GM19239 (cell line): ENCODE results near the gene SLC16A4.
A peak's percentile ranks its signal among the peaks of the same experiment; 100 is the strongest.
"Not testable (repeated sequence)": the region's sequence is repeated elsewhere in the genome, so short reads cannot be mapped to it uniquely, and the experiment has no call there.

Experiments
- DNase-seq: peaks from one replicate; pipeline ENCODE4 v3.0.0; 2011; ENCODE audit warnings: low spot score; ENCODE audit not compliant: insufficient read length
- FAIRE-seq: peaks from 2 replicates; lab custom pipeline; 2011; peaks lifted over from hg19 to GRCh38; lab: Jason Lieb, UNC

SLC16A4 gene

DNA sequence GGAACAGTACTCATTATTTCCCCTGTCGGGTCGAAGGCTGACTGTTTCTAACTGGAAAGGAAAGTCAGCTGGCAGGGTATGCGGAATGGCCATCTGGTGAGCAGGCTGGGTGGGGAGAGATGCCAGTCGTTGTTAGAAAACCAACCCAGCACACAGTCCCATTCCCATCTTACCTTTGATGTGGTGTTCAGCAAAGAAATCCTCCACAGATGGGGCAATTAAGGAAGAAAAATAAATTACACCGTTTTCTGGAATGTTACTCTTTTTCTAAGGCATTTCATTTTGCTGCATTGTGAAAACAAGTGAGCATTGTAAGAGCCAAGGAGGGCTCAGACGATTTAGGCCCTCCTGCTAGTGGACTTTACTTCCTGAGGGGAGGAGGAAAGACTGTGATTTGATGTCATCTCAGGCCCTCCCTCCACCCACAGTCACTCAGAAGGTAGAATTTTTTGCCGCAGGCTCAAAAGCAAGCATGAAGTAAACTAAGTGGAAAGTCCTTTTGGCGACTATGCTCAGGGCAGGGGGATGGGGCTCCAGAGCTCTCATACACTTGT, at the start of gene SLC16A4:
TSS of gene SLC16A4 (minus strand) at position 335 of the 554 bp plus-strand sequence. CDS start 1,703 bp downstream, outside the sequence.
- FAIRE-seq (no peak), DNase-seq (no peak)

DNA sequence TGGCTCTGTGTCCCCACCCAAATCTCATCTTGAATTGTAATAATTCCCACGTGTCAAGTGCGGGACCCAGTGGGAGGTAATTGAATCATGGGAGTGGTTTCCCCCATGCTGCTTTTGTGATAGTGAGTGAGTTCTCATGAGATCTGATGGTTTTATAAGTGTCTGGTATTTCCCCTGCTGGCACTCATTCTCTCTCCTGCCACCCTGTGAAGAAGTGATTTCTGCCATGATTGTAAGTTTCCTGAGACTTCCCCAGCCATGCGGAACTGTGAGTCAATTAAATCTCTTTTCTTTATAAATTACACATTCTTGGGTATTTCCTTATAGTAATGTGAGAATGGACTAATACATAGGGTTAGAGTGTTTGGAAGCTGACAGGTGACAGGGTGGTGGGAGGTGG, 49.0 kb upstream of the SLC16A4 start:
- FAIRE-seq, DNase-seq: not testable (repeated sequence)

DNA sequence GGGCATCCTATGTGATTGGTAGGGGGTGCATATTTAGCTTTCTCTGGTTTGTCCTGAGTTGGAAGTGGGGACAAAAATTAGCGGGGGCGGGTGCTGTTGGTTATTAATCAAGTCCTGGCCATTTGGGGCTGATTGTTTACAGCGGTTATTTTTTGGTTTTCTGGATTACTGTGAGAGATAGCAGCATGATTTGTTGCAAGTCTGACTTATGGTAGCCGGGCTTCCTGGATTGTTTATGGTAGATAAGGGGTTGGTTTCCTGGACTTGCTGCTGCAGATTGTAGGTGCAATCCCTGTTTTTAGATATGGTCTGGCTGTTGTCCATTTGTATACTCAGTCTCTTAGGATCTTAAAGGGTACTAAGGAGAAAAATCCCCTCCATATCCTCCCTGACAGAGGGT, 48.1 kb upstream of the SLC16A4 start:
- DNase-seq (no peak), FAIRE-seq (no peak)

DNA sequence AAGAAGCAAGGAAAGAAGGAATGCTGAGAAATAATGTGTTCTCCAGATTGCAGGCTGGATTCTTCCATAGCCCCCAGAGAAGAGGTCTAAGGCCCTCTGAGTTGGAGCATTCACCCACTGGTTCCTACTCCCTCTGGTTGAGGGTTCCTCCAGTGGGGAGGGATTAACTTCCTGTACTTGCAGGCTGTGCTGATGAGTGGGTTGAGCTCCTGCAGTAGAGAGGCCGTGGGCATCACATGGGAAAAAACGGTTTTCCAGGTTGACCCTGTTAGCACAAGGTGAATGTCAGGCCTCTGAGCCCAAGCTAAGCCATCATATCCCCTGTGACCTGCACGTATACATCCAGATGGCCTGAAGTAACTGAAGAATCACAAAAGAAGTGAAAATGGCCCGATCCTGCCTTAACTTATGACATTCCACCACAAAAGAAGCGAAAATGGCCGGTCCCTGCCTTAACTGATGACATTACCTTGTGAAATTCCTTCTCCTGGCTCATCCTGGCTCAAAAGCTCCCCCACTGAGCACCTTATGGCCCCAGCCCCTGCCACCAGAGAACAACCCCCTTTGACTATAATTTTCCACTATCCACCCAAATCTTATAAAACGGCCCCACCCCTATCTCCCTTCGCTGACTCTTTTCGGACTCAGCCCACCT, 46.9 kb upstream of the SLC16A4 start:
- FAIRE-seq, DNase-seq: not testable (repeated sequence)

DNA sequence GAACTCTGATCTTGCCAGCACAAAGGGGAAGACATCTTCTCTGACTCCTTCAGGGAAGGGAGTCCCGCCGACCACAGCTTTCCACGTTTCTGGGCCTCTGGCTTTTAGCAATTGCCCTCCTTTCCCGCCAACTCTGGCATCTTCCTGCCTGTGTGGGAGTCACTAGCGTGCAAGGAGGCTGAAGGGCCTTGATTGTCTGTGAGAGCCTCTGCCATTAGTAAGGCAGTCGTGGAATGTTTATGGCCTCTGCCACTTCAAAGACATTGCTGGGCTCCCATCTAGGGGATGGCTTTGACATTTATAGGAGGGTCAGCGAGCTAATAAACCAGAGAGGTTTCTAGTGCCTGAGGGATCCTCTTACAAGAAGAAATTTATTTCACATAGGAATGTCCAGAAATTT, 45.8 kb upstream of the SLC16A4 start:
- FAIRE-seq (no peak), DNase-seq (no peak)

DNA sequence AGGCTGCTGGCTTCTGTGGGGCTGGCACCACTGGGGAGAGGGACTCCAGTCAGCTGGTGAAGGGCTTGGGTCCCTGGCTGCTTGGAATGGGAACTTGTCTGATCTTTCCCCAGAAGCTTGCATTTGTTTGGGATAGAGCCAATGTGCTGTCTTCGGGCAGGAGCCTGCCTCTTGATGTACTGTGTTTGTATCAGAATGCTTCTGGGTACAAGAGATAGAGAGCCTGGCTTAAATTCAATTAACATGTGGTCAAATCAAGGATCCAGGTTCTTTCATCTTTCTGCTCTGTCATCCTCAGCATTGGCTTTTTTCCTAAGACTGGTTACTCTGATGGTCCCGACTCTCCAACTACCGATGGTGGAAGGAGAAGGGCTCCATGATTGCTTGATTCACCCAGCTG, 44.1 kb upstream of the SLC16A4 start:
- FAIRE-seq (no peak), DNase-seq (no peak)

DNA sequence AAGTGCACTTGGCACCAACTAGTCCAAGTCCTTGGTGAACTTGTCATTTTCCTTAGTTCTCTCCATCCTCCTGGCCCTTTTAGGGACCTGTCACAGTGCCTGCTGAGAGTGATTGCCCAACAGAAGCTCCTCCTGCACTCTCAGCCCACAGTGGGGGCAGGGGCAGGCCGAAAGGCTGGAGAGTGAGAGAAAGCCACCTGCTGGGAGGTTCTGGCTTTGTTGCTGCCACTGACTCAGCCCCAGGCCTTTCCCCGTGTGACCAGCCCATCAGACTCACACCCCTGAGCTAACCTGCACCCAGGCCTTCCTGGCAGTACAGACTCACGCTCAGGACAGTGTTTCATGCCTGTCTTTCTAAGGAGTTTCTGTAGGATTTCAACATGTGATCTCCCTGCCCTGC, 43.0 kb upstream of the SLC16A4 start:
- DNase-seq (no peak), FAIRE-seq (no peak)

DNA sequence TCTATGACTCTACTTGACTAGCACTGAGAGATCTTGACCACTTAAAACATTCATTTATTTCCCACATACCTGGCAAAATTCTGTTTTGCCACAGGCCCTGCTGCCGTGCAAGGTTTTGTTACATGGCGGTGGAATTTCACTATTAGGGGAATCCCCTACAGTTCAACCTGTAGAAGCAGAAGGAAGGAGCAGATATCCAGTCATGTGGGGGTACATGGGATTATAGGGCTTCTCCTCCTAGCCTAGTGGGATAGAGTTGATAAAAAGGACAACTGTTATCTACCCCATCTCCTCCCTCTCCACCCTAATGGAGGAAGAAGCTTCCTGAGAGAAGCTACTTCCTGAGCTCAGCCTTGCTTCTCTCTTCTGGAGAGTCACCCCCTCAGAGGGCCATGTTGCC, 42.4 kb upstream of the SLC16A4 start:
- no peak for DNase-seq
- FAIRE-seq, result no peak

DNA sequence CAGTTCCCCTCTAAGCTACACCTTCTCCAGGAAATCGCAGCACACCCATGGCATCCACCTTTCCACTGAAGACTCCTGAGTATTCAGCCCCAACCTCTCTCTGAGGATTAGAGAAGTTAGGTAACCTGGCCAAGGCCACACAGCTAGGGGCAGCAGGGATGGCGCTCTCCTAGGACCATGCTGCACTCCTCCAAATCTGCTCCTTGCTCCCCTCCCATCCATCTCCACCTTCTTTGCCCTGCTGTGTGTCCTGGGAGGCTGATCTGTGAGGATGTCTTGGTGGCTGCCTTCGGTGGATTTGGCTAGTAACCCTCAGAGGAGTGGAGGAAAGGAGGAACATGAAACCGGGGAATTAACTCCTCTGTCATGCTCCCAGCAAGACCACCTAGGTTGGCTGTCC, 40.1 kb upstream of the SLC16A4 start:
- DNase-seq (no peak), FAIRE-seq (no peak)

DNA sequence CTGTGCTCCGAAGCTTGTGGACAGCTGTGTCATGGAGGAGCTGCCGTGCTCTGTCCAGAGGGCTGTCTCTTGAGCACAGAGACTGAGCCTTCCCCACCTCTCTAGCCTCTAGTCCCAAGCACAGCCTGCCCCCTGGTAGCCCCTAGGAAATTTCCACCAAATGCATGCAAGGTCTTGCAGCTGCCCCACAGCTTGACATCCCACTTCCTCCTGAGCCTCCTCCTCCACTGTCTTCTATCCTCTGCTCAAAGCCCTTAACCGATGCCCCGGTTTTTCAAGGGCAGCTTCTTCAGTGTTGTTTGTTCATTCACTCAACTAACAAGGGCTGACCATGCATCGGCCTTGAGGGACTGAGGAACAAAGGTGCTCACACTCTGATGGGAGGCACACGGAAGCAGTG, 39.5 kb upstream of the SLC16A4 start:
- FAIRE-seq (no peak), DNase-seq (no peak)

DNA sequence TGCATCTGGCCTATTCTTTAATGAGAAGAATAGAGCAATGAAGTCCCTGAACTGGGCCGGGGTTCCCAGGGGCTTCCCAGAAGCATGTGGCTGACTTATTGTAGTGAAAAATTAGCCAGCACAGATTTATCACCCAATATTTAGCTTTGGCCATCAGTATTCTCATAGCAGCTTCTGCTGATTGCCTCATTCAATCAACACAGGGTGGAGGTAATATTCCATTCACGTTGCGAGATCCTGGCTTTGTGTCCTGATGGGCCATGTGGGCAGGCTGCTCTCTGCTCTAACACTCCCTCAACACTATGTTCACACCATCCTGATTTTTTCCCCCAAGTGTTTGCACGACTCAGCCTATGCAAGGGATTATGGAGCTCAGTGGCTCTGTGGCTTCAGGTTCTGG, 38.1 kb upstream of the SLC16A4 start:
- no peak for FAIRE-seq

DNA sequence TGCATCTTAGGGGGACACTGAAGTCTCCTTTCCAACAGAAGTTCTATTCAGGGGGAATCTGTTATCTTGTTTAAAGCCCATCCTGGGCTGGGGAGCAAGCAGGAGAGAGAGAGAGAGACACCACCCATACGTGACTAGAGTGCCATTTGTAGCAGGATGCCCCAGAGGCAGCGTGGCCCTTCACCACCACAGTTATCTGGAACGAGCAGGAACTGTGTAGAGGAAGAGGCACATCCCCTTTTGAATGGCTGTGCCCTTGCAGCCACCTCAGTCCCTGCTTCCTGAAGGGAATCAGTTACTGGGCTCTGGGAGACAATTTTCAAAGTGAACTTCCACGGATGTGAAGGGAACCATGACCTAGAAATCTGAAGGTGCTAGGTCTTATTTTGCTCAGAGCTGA, 36.0 kb upstream of the SLC16A4 start:
- FAIRE-seq (no peak), DNase-seq (no peak)

More for the DNA sequence above, 38.1 kb upstream of the SLC16A4 start:
- no peak for DNase-seq

DNA sequence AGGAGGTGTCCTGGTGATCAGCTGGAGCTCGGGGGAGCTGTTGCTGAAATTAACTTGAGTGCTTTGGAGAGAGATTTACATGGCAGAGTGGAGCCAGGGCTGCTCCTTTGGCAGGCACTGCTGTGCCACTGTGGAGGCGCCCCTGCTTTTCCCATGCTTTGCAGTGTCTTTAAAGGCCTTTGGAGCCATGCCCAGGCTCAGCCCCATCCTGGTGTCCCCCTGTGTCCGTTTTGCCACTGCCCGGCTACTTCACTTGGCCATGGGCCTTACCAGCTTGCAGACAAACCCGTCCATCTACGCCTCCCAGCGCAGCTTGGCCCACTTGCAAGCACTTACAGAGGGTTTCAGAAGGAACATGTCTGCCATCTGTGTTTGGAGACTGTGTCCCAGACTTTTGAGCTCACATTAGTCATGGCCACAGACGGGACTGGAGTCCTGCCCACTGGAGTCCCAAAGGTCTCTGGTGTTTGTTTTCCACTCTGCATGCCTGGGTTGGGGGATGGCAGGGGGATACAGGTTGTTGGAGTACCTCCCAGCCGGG, 34.9 kb upstream of the SLC16A4 start:
- FAIRE-seq (no peak), DNase-seq (no peak)

DNA sequence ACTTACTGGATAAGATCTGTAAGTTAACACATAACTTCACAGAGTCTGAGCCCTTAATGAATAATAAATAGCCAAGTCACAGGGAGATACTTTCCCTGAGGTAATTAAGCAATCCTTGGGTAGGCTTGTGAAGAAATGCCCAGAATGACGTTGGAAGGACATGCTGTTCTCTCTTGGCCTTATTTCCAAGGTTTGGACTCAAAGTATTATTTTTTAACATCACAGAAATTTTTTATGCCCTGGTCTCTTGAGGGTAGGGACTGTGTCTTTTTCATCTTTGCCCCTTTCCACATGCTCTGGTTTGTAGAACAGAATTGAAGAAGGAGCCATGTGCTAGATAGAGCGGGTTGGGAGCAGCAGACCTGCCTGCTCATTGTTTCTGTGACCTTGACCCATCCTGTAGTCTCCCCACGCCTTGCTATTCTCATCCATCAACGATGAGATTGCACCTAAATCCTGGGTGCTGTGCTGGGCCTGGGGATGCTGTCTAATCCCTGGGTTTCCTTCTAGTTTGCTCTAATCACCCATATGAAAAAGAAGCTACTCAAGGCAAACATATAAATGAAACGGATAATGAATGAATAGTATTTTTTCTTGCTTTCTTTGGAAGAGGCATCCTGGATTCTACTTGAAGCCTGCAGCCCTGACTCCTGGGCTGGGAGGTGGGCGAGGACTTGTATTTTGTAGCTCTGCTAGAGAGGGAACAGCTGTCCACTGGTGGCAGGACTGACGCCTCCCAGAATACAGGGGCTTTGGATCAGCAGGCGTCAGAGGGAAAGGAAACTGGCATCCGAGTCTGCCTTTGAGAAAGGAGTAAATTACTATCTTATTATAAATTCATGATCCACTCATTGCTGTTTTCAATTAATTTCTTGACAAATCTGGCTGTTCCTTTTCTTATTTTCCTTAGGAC, 34.1 kb upstream of the SLC16A4 start:
- no peak for FAIRE-seq
- DNase-seq, result no peak

DNA sequence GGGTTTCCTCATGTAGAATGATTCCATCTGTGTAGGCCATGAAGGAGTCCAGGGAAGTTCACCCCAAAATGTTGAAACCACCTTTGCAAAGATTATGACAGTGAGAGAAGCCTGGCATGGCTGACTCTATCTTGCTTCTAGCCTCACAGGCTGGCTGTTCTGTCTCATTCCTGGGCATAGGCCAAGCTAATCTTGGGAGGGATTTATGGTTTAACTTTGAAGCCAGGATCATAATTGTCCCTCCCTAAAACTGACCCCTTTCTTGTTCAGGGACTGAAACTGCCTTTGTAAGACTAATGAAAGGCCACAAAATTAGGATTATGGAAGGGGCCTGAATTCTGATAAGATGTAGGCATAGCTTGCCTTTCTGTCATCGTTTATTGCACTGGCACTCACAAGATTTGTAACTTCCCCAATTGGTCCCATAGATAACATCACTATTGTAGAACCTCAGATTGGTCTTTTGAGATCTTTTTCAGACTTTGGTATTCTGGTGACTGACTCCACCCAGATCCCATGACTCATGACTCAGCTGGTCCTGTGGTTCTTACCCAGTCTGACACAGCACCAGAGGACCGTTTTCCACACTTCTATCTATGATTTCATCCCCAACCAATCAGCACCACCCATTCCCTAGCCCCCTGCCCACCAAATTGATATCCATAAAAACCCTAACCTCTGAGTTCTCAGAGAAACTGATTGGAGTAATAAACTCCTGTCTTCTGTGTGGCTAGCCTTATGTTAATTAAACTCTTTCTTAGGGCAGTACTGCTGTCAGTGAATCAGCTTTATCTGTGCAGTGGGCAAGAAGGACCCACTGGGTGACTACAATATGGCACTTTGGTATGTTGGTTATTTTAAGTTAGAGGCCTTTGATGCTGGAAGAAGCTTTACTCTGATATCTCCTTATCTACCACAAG, 30.3 kb upstream of the SLC16A4 start:
- FAIRE-seq (no peak), DNase-seq (no peak)

DNA sequence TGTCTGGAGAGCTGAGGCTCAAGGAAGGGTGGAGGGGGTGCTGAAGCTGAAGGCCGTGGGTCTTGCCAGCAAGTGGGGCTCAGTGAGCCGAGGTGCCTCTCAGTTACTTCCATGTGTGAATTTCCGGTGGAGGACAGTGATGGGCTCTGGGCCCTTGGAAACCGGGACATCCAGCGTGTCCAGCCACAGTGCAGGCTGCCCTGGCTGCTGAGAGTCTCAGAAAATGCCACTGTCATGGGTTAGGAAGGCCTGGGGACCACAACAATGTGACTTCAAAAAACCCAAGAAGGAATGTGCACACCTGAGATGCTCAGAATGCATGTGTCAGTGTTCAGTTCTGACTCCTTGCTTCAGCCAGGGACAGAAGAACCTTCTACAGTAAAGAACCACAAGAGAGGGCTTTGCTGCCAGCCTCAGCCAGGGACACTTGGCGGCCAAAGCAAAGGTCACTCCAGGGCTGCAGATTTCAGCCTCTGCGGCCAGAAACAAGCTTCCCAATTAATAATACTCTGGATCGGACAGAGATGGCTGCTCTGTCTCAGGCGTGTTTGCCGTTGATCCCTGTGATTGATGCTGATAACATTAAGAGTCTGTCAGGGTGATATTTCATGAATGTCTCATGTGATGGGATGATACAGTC, 29.3 kb upstream of the SLC16A4 start:
- no peak for FAIRE-seq
- no peak for DNase-seq

DNA sequence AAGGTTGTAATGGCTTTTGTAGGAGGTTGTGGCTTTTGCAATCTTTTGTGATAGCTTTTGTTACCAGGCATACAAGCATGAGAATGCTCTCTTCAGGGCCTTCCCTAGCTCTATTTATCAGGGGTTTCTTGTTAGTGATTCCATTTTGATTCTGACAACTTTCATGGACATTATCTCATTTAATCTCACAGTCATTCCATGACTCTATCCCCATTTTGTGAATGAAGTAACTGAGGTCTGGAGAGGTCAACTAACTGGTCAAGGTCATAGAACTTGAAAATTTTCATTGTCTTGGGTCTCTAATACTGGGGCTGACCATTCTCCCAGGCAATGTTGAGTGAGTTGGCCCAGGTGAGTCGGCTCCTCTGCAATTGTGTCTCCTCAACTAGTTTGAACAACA, 27.9 kb upstream of the SLC16A4 start:
- no peak for DNase-seq
- FAIRE-seq, result no peak

DNA sequence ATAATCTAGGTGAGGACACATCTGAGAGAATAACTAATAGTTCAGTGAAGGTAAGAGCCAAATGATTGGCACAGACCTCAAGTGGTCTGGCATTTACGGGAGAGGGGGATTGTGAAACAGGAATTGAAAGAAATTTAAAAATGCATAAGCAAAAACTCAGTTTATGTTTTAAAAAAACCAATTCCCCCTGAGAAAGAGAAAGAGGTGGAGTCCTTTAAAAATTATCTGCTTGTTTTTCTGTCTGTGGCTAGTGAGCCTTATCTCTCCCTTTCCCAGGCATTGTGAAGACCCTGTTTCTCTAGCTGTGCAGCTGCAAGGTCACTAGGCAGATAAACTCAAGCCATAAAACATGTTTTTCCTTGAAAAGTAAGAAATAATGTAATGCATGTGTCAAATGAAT, 22.2 kb upstream of the SLC16A4 start:
- FAIRE-seq, DNase-seq: not testable (repeated sequence)

DNA sequence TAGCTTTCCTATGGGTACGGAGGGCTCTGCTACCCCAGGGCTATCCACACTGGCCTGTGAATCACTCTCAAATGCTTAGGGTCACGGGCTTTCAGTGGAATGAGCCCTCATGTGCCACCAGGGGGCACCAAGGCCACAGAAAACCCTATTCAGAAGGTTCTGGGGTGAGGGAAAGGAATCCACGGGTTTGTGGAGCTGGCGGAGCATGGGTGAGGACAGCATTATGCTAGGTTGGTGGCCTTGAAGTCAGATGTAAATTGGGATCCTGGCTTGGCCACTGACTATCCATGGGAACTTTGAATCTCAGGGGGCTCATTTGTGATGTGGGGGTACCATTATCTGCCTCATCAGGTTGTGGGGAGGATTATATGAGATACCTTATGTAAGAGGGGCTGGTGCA, 21.8 kb upstream of the SLC16A4 start:
- peak; percentile 83 for FAIRE-seq
- peak; percentile 50 for DNase-seq
